Smooth muscle cell (in vitro differentiated cells): ENCODE results near the gene OGFR. TPM values are rescaled to one million over a fixed set of nuclear protein-coding genes. Genes with fewer than 3 reads are reported as not detected.

Source experiments
- DNase-seq: peaks from one replicate; lab custom pipeline; 2025; ENCODE audit not compliant: unreplicated experiment; lab: John Stamatoyannopoulos, UW
- H2AFZ ChIP-seq: fragments of 200-600 bp; sonication (generic); 2 replicates; pipeline ENCODE4 v1.6.0; 2016; ENCODE audit warnings: antibody characterized with exemption, low read depth, mild to moderate bottlenecking
- H3F3A ChIP-seq: fragments of 200-600 bp; sonication (generic); 2 replicates; pipeline ENCODE4 v1.6.0; 2017; ENCODE audit warnings: antibody characterized with exemption, low read depth
- H3K27ac ChIP-seq: fragments of 200-600 bp; sonication (generic); 2 replicates; pipeline ENCODE4 v1.5.1; 2016; ENCODE audit warnings: low read depth, mild to moderate bottlenecking
- H3K27me3 ChIP-seq: fragments of 200-600 bp; sonication (generic); 2 replicates; pipeline ENCODE4 v1.6.1; 2016; ENCODE audit warnings: low read depth, mild to moderate bottlenecking
- H3K36me3 ChIP-seq: fragments of 200-600 bp; sonication (generic); 2 replicates; pipeline ENCODE4 v1.5.1; 2016; ENCODE audit warnings: low read depth
- H3K4me1 ChIP-seq: fragments of 200-600 bp; sonication (generic); 2 replicates; pipeline ENCODE4 v1.5.1; 2016; ENCODE audit warnings: low read depth
- H3K4me2 ChIP-seq: fragments of 200-600 bp; sonication (generic); 2 replicates; pipeline ENCODE4 v1.6.0; 2016; ENCODE audit warnings: mild to moderate bottlenecking
- H3K4me3 ChIP-seq: fragments of 200-600 bp; sonication (generic); 2 replicates; pipeline ENCODE4 v1.5.1; 2016; ENCODE audit warnings: mild to moderate bottlenecking
- H3K79me2 ChIP-seq: fragments of 200-600 bp; sonication (generic); 2 replicates; pipeline ENCODE4 v1.6.0; 2016; ENCODE audit warnings: low read depth, mild to moderate bottlenecking
- H3K9ac ChIP-seq: fragments of 200-600 bp; sonication (generic); 2 replicates; pipeline ENCODE4 v1.6.0; 2016; ENCODE audit warnings: low read depth
- H3K9me3 ChIP-seq: fragments of 200-600 bp; sonication (generic); replicated peaks from 2 replicates; pipeline ENCODE4 v1.5.1; 2016; ENCODE audit warnings: low read depth
- H4K20me1 ChIP-seq: fragments of 200-600 bp; sonication (generic); 2 replicates; pipeline ENCODE4 v1.6.0; 2016; ENCODE audit warnings: low read depth
- CTCF ChIP-seq: fragments of 200-600 bp; sonication (generic); IDR thresholded peaks from 2 replicates; pipeline ENCODE4 v1.5.1; 2017; ENCODE audit warnings: borderline replicate concordance, mild to moderate bottlenecking, antibody characterized with exemption; ENCODE audit not compliant: insufficient read depth, poor library complexity, severe bottlenecking
- WGBS: methylation state at CpG from one replicate; pipeline ENCODE4 v1.1.7; 2016; ENCODE audit warnings: low lambda C conversion rate; 5-methylcytosine and 5-hydroxymethylcytosine counted together
- polyA plus RNA-seq: library from polyadenylated mRNA; unstranded; fragments of >200 nt; fragmentation: Nextera tagmentation; extraction: Ambion mirVana; gene quantifications from 2 replicates; pipeline ENCODE4 v1.2.1, GENCODE V29; 2016
- total RNA-seq: library from RNA; depleted of rRNA; stranded (reverse); fragments of >200 nt; gene quantifications from 2 replicates; pipeline ENCODE4 v1.2.3, GENCODE V29; 2014

OGFR gene
- total and polyA plus RNA-seq, 2 experiments from 2014 or later: 24.4 to 53.2 TPM

- Histone ChIP-seq H3K4me1 (no peaks in the 10 kb centered on the region), H3K27ac (no peak overlapping the region), H3K9me3 (no peaks in the 10 kb centered on the region), H3F3A (no peaks in the 10 kb centered on the region), H2AFZ (no peak overlapping the region), H3K4me2 (no peak overlapping the region), H3K79me2 (no peaks in the 10 kb centered on the region), H3K36me3 (no peaks in the 10 kb centered on the region), H3K9ac (no peak overlapping the region), H4K20me1 (no peaks in the 10 kb centered on the region), H3K4me3 (no peak overlapping the region), H3K27me3 (no peaks in the 10 kb centered on the region)
- no peak for TF ChIP-seq CTCF
- no peak for DNase-seq
- 85% methylated on average over 23 of the region's 24 CpGs for WGBS
These were observed 25.8 kb upstream of the OGFR start for GRCh38 chr20:62778601-62779416.

GRCh38 chr20:62779417-62779685 is 25.3 kb upstream of the OGFR start:
- Histone ChIP-seq H3K9me3 (no peaks in the 10 kb centered on the region), H4K20me1 (no peaks in the 10 kb centered on the region), H2AFZ (no peak overlapping the region), H3K36me3 (no peaks in the 10 kb centered on the region), H3K9ac (no peak overlapping the region), H3K4me3 (no peak overlapping the region), H3F3A (no peaks in the 10 kb centered on the region), H3K79me2 (no peaks in the 10 kb centered on the region), H3K27ac (no peak overlapping the region), H3K27me3 (no peaks in the 10 kb centered on the region), H3K4me1 (no peaks in the 10 kb centered on the region), H3K4me2 (no peak overlapping the region)
- no peak for TF ChIP-seq CTCF
- 96% methylated on average over 7 of the region's 7 CpGs for WGBS
- DNase-seq: no peak

GRCh38 chr20:62780204-62780603 is 24.4 kb upstream of the OGFR start:
- Histone ChIP-seq H3K27me3 (no peaks in the 10 kb centered on the region), H3K79me2 (no peaks in the 10 kb centered on the region), H3K27ac (no peak overlapping the region), H3K4me1 (no peaks in the 10 kb centered on the region), H3K36me3 (no peaks in the 10 kb centered on the region), H3F3A (no peaks in the 10 kb centered on the region), H3K4me3 (no peak overlapping the region), H3K9me3 (no peaks in the 10 kb centered on the region), H3K4me2 (no peak overlapping the region), H4K20me1 (no peaks in the 10 kb centered on the region), H3K9ac (no peak overlapping the region), H2AFZ (no peak overlapping the region)
- no peak for DNase-seq
- no peak for TF ChIP-seq CTCF
- WGBS: 92% methylated on average over 20 of the region's 20 CpGs

GRCh38 chr20:62780696-62781095 is 23.9 kb upstream of the OGFR start:
- no peak for TF ChIP-seq CTCF
- H3K79me2 ChIP-seq: no peaks in the 10 kb centered on the region

More at GRCh38 chr20:62780696-62781095, 23.9 kb upstream of the OGFR start:
- H3K4me3 ChIP-seq: no peak overlapping the region
- no peak overlapping the region for H3K9ac ChIP-seq
- no peaks in the 10 kb centered on the region for H3F3A ChIP-seq
- H4K20me1 ChIP-seq: no peaks in the 10 kb centered on the region
- H3K36me3 ChIP-seq: no peaks in the 10 kb centered on the region
- no peak overlapping the region for H3K4me2 ChIP-seq
- no peak for DNase-seq
- H2AFZ ChIP-seq: no peak overlapping the region
- no peak overlapping the region for H3K27ac ChIP-seq
- no peaks in the 10 kb centered on the region for H3K9me3 ChIP-seq
- H3K4me1 ChIP-seq: peaks cover 3% of the 10 kb centered on the region
- WGBS: 92% methylated on average over 17 of the region's 17 CpGs
- H3K27me3 ChIP-seq: no peaks in the 10 kb centered on the region
